ENCODE measurements around the gene RIT2. TPM values are rescaled to one million over a fixed set of nuclear protein-coding genes. Genes with fewer than 3 reads are reported as not detected.

Gene RIT2
- total RNA-seq, 4 donors from 2014 or later: not detected

- TF ChIP-seq, protein P1, sequence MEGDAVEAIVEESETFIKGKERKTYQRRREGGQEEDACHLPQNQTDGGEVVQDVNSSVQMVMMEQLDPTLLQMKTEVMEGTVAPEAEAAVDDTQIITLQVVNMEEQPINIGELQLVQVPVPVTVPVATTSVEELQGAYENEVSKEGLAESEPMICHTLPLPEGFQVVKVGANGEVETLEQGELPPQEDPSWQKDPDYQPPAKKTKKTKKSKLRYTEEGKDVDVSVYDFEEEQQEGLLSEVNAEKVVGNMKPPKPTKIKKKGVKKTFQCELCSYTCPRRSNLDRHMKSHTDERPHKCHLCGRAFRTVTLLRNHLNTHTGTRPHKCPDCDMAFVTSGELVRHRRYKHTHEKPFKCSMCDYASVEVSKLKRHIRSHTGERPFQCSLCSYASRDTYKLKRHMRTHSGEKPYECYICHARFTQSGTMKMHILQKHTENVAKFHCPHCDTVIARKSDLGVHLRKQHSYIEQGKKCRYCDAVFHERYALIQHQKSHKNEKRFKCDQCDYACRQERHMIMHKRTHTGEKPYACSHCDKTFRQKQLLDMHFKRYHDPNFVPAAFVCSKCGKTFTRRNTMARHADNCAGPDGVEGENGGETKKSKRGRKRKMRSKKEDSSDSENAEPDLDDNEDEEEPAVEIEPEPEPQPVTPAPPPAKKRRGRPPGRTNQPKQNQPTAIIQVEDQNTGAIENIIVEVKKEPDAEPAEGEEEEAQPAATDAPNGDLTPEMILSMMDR (IDR thresholded peaks at IDR 0.05): no peak
- ATAC-seq (ENCODE audit: low FRiP score) (no peak), DNase-seq (ENCODE audit: low spot score) (no peak)
These were observed 341.6 kb downstream of the RIT2 start for GRCh38 chr18:42773870-42774269.

DNA sequence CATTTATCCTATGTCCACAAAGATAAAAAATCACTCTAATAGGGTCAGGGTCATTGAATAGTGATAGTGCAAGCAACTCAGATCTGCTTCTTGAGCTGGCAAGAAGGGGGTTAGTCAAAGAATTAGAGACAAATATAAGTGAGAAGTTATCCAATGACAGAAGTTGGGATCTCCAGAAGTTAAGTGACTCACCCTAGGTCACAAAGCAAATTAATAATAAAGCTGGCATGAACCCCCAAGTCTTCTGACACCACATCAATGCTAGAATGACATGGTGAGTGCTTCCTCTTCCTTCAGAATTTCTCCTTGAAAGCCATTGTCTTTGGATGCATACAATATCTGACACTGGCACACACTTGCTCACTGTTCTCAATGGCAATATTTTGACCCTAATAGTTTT, 343.5 kb downstream of the RIT2 start:
- no peak for ATAC-seq (ENCODE audit: low FRiP score)
- no peak for DNase-seq (ENCODE audit: low spot score)
- TF ChIP-seq, protein P1 (IDR thresholded peaks at IDR 0.05): no peak

DNA sequence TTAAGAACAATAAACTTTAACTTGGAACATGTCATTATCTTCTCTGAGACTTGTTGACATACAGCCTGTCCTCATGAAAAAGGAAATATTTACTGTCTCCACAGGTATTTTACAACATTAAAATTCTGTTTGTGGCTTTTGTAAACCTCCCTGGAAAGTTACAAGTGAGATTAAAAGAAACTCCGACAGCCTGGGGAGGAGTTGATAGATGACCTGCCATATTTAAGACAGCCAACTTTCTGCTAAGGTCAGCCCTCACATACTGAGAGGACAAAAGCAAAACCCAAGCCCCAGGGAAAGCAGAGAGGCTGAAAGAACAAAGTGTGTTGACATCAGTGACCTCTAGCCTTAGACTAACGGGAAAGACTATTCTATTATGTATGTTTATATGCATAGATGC, 350.2 kb downstream of the RIT2 start:
- TF ChIP-seq, protein P1 (IDR thresholded peaks at IDR 0.05): no peak
- ATAC-seq (ENCODE audit: low FRiP score) (no peak), DNase-seq (ENCODE audit: low spot score) (no peak)

- TF ChIP-seq, protein P1 (IDR thresholded peaks at IDR 0.05): no peak
- no peak for ATAC-seq (ENCODE audit: low FRiP score)
- no peak for DNase-seq (ENCODE audit: low spot score)
These were observed 355.2 kb downstream of the RIT2 start for GRCh38 chr18:42760290-42760689.

DNA sequence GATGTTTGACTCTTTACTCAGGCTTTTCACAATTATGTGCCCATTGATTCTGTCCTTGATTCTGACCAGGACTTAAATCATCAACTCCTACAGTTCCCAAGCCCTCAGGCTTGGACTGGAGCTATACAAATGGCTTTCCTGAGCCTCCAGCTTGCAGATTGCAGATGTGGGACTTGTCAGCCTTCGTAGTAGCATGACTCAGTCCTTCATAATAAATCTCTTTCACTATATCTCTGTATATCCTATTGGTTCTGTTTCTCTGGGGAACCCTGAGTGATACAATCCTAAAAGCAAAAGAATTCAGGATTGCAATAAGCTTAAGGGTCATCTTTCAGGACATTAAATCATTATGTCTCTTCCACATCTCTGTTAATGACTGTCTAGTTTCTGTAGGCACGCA, 356.6 kb downstream of the RIT2 start:
- TF ChIP-seq, protein P1 (IDR thresholded peaks at IDR 0.05): no peak
- DNase-seq (ENCODE audit: low spot score): no peak
- ATAC-seq (ENCODE audit: low FRiP score): no peak

DNA sequence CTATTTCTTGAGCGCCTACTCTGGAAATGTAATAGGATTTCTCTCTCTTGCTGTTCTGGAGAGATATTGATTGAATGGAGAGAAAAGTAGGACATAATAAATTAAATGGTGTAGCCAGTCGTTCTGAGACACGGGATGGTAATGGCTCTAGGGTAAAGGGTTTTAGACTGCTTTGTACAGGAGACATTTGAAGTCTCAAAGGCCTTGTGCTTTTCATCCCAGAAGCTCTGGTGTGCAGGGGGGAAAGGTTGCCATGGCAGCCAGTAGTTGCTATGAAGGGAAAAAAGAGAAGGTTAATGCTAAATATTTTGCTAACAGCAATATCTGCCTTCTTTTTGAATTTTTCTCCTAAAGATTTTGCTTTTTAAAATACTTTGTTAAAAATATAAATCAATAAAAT, 359.3 kb downstream of the RIT2 start:
- TF ChIP-seq, protein P1 (IDR thresholded peaks at IDR 0.05): no peak
- no peak for DNase-seq (ENCODE audit: low spot score)
- ATAC-seq (ENCODE audit: low FRiP score): no peak

- ATAC-seq (ENCODE audit: low FRiP score) (no peak), DNase-seq (ENCODE audit: low spot score) (no peak)
- TF ChIP-seq, protein P1 (IDR thresholded peaks at IDR 0.05): no peak
These were observed 362.6 kb downstream of the RIT2 start for GRCh38 chr18:42752916-42753315.
